Stromal cell of bone marrow (primary cell): ENCODE data around the gene AP1B1.
A peak's percentile ranks its signal among the peaks of the same experiment; 100 is the strongest.
"Not testable (repeated sequence)": the region's sequence is repeated elsewhere in the genome, so short reads cannot be mapped to it uniquely, and the experiment has no call there.

Source experiments
- DNase-seq: peaks from one replicate; pipeline ENCODE4 v3.0.0-alpha.2; 2012; ENCODE audit warnings: low read depth

Gene AP1B1

GRCh38 chr22:29386708-29387107, 1.7 kb downstream of the AP1B1 start:
- no peak for DNase-seq

- no peak for DNase-seq
Observed at GRCh38 chr22:29385748-29386147, 2.6 kb downstream of the AP1B1 start.

DNA sequence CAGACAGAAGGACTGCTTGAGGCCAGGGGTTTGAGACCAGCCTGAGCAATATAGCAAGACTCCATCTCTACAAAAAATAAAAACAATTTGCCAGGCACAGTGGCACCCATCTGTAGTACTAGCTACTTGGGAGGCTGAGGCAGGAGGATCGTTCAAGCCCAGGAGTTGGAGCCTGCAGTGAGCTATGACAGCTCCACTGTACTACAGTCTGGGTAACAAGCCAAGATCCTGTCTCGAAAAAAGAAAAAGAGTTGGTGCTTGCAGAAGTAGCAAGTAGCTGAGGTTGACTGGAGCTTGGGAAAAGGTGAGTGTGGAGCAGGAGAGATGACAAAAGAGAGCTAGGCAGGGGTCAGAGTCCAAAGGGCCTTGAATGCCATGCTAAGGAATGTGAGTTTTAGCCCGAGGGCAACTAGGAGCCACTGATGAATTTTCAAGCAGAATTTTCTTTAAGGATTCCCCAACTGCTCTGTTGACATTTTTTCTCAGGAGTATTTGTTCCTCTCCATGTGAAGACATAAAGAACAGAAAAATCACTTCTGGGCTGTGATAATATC, 3.1 kb downstream of the AP1B1 start:
- no peak for DNase-seq

DNA sequence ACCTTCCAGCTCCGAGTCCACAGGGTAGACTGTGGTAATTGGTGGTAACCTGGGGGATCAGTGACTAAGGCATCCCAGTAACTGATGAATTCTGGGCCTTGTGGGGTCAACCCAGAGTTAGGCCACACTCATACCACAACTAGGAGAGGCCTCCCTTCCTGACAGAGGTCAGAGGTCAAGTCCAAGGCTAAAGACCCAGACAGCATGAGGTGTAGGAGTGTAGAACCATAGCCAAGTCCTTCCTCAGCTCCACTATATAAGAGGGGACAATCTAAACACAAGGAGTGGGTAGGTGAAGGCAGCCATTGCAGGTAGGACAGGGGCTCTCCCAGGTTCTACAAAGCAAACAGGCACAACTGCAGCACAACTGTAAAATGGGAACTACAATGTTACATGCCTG, 4.6 kb downstream of the AP1B1 start:
- DNase-seq: no peak

- DNase-seq: no peak
Observed at GRCh38 chr22:29382580-29383302, 5.6 kb downstream of the AP1B1 start.

DNA sequence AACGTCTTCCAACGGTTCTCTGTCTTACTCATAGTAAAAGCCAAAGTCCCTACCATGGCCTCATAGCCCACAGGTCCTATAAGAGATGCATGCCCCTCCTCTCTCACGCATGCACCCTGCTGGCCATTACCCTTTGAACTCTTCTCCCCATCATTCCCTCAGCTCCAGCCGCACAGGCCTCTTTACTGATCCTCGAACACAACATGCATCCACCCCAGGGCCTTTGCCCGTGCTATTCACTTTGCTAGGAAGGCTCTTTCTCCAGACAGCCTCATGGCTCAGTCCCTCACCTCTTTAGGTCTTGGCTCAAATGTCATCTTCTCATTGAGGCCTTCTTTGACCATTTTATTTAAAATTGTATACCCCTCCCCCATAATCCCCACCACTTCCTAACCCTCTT, 7.5 kb downstream of the AP1B1 start:
- DNase-seq: no peak

DNA sequence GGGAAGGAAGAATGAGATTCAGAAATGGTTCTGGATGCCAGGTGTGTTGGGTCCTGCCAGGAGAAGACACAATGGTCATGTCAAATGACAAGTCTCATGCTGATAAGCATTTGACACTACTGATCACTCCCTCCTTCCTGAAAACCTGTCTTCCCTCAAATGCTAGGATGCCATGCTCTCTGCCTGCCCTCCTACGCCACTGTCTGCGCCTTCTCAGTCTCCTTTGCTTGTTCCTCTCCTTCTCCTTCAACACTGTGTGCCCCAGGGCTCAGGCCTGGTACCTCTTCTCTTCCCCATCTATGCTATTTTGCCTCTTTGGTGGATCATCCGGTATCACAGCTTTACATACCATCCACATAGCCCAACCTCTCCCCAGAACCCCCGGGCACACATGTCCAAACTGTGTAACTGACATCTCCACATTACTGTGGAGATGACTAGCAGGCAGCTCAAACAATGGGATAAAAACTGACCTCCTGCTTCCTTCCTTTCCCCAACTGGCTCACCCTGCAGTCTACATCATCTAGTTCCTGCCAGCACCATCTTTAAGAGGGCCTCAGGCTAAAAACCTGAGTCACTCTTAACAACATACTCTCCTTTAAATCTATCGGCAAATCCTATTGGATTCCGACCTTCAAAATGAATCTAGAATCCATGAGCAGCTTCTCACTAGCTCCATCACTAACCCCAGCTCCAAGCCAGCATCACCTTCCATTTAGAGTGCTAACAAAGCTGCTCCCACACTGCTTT, 8.2 kb downstream of the AP1B1 start:
- DNase-seq: no peak

DNA sequence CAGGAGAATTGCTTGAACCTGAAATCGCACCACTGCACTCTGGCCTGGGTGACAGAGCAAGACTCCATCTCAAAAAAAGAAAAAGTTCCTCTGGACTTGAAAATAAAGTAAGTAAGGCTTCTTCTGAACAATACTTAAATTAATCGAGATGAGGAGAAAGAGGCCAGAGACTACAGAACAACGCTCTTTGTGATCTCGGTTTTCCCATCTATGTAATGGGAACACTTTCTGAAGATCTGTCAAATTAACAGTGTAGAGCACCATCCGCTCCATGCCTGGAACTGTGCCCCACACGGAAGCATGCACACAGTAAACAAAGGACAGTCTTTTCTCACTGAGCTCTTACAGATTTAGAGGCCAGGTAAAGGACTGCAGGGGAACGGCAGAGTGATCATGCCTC, 9.1 kb downstream of the AP1B1 start:
- DNase-seq: no peak

DNA sequence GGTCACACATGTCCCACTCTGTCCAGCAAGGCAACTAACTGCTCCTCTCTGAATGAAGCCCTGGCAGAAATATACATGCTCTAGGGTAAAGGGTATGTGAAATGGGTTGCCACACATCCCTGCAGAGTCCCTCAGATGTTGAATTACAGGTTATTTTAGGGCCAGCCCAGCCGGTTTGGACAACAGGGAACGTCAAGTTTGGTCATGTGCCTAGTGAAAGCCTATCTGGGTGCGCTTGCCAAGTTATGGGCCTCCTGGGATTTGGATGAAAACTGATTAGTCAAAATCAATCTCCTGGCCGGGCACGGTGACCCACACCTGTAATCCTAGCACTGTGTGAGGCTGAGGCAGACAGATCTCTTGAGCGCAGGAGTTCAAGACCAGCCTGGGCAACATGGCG, 10.4 kb downstream of the AP1B1 start:
- no peak for DNase-seq

DNA sequence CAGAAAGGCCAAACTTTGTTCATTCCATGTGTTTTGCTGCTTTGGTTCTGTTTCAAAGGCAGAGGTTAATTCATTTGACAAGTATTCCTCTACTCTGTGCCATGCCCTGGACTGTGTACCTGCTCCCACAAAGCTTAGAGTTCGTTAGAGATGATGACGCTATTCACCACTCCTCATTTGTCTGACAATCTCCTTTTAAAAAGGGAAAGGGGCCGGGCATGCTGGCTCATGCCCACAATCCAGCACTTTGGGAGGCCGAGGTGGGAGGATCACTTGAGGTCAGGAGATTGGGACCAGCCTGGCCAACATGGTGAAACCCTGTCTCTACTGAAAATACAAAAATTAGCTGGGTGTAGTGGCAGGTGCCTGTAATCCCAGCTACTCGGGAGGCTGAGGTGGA, 11.7 kb downstream of the AP1B1 start:
- DNase-seq: not testable (repeated sequence)

- DNase-seq: no peak
Observed at GRCh38 chr22:29375398-29376076, 12.8 kb downstream of the AP1B1 start.

- not testable (repeated sequence) for DNase-seq
Observed at GRCh38 chr22:29374806-29375205, 13.6 kb downstream of the AP1B1 start.

GRCh38 chr22:29374401-29374800, 14.0 kb downstream of the AP1B1 start:
- no peak for DNase-seq

GRCh38 chr22:29370537-29370936, 17.8 kb downstream of the AP1B1 start:
- no peak for DNase-seq

GRCh38 chr22:29369460-29369859, 18.9 kb downstream of the AP1B1 start:
- DNase-seq: peak; percentile 63

- DNase-seq: peak; percentile 15
Observed at GRCh38 chr22:29359469-29359868, 28.9 kb downstream of the AP1B1 start.

DNA sequence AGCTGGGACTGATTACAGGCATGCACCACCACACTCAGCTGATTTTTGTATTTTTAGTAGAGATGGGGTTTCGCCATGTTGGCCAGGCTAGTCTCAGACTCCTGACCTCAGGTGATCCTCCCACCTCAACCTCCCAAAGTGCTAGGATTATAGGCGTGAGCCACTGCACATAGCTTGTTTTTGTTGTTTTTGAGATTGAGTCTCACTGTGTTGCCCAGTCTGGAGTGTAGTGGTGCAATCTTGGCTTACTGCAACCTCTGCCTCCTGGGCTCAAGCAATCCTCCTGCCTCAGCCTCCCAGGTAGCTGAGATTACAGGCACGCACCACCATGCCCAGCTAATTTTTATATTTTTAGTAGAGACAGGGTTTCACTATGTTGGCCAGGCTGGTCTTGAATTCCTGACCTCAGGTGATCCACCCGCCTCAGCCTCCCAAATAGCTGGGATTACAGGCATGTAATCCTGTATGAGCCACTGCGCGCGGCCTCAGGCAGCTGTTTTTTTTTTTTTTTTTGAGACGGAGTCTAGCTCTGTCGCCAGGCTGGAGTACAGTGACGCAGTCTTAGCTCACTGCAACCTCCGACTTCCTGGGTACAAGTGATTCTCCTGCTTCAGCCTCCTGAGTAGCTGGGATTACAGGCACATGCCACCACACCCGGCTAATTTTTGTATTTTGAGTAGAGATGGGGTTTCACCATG, 31.0 kb downstream of the AP1B1 start:
- not testable (repeated sequence) for DNase-seq

DNA sequence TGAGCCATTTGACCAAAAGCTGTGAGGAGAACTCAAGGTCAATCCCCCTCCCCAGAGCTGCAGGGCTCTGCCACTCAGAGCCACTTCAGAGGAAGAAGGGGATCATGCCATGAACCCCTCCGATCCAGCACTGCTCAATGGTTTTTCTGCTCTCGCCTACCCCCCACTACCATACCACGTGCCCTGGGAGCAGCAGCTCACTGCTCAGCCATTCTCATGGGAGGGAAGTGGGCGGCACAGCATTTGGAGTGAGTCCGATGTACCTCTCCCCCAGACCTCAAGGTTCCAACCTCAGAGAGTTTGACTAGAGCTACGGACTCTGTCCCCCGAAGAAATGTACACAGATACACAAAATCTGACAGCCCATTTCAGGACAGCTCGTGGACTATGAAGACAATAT, 34.5 kb downstream of the AP1B1 start:
- no peak for DNase-seq

DNA sequence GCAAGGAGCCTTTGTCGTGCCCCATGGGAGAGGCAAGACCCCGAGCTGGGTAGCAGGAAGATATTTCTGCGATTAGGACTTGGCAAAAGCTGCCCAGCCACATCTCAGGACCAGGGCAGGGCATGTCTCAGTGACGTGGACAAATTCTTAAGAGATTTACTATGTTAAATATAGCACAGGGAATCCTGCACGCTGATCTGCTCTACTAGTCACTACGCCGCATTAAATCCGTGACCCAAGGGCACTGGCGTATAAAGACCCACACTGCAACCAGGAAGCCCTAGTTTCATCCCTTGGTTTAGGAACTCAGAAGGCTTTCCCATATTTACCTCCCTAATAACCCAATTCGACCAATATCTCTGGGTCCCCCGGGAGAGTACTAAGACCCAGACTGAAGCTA, 35.1 kb downstream of the AP1B1 start:
- DNase-seq: no peak

DNA sequence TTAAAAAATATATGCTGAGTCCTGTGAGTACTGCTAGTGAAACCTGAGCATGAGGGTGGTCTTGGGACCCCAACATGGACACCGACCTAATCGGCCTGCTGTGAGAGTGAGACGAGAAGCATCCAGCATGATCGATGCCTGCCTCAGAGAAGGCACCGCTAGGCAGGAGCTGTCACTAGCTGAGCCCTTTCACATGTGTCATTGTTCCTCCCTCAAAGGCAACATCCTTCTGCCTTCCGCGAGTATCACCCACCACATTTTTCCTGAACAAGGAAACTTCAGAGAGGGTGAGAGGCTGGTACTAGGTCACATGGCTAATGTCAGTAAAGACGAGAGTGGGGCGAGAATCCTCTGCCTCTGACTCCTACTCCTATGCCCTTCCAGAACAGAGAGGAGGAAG, 35.6 kb downstream of the AP1B1 start:
- no peak for DNase-seq

DNA sequence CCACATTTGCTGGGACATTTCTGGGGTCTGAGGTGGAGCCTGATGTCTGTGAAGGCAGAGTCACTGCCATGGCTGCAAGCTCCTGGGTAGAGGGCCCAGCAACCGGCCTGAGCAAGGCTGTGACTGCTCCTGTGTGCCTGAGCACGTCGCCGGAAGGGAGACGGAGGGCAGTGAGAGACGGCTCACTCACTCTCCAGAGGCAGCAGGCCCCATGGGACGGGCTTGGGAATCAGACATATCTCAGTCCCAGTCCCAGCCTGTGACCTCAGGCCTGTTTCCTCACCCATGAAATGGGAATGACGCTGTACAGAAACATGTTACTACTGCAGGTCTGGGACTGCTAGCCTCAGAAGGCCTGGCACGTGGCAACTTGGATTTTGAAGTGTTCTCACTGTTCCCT, 36.5 kb downstream of the AP1B1 start:
- no peak for DNase-seq

DNA sequence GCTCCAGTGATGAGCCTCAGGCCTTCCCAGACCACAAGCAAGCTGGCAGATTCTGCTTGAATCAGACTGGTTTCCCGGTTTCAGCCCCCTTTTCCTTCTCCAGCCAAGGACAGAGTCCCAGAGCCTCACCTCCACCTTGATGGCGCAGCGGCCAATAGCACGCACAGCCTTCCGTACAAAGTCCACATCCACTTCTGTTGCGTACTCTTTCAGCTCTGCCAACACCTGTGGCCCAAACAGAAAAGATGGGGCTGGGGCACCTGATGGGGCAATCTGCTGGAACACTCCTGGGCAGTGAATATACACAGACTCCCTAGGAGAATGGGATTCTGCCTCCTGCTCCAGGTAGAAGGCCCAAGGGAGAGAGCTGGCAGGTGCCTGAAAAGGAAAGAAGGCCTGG, 37.3 kb downstream of the AP1B1 start:
- no peak for DNase-seq
